Measurements from ENCODE around the gene TPRN. TPM values are rescaled to one million over a fixed set of nuclear protein-coding genes. Genes with fewer than 3 reads are reported as not detected.
A peak's percentile ranks its signal among the peaks of the same experiment; 100 is the strongest.

TPRN gene
- total RNA-seq, 6 experiments from 2014 or later, result 9.9 to 18.1 (median 13.3) TPM

DNA sequence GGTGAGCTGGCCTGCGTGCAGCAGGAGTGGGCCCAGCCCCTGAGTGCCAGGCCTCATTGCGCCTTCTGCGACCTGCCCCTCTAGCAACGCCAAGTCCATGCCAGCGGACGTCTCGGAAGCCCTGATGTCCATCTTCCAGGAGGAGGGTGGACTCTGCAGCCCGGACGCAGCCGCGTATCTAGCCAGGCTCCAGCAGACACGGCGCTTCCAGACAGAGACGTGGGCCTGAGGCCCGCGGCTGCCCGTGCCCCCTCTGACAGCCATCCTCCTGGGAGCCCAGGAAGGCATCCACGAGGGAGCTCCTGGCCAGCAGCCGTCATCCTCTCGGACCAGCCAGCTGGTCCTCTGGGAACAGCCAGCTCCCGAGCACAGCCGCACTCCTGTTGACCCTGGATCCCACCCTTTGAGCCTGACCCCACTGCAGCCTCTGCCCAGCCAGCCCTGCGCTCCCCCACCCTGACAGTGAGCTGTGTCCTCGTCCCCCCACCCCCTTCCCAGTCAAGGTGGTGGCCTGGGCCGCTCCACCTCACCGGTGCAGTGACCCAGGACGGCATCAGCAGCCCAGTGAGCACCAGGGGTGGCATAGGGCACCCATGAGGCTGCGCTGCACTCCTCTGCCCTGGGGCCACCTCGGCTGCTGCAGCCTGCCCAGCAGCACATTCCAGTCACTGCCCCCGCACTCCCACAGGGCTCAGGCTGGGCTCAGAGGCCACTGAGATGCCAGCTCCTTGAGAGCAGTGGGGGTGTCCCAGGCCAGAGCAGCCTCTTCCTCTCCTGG is 15.8 kb upstream of the TPRN start:
- Mint-ChIP-seq H3K9me3 (no peaks in the 10 kb centered on the region), H3K36me3 (ENCODE audit: low read depth) (no peaks in the 10 kb centered on the region), H3K4me1 (ENCODE audit: low read depth) (peaks cover 5% of the 10 kb centered on the region; the same call in 1 of the 2 replicates), H3K27me3 (ENCODE audit: insufficient read depth) (no peaks in the 10 kb centered on the region; the same call in 1 of the 2 replicates), H3K27ac (no peak overlapping the region), H3K4me3 (no peak overlapping the region)
- DNase-seq, result no peak
- TF ChIP-seq CTCF (IDR thresholded peaks at IDR 0.05), result no peak

DNA sequence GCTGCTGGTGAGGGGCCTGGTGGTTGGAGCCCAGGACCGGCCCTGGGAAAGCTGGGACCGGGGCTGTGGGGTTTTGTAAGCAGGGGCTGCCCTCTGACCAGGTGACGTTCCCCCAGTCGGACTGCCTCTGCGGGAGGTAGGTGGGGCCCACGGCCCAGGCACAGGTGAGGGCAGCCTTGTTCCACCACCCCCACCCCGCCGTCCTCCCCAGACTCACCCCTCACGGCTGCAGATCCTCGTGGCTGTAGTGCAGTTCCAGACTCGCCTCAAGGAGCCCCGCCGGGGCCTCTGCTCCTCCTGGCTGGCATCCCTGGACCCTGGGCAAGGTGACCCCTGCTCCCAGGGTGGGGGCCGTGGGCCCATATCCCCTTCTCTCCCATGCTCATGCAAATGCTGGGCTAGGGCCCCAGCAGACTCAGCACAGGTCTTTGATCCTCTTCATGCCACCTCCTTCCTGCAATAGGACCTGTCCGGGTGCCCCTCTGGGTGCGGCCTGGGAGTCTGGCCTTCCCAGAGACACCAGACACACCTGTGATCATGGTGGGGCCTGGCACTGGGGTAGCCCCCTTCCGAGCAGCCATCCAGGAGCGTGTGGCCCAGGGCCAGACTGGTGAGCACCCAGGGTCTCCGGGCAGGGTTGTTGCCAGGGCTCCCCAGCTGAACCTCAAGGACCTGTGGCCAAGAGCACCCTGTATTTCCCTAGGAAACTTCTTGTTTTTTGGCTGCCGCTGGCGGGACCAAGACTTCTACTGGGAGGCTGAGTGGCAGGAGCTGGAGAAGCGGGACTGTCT is 14.8 kb upstream of the TPRN start:
- no peak for TF ChIP-seq CTCF (IDR thresholded peaks at IDR 0.05)
- no peak for DNase-seq
- Mint-ChIP-seq H3K9me3 (no peaks in the 10 kb centered on the region), H3K4me1 (ENCODE audit: low read depth) (peaks cover 5% of the 10 kb centered on the region; the same call in 1 of the 2 replicates), H3K4me3 (no peak overlapping the region), H3K27me3 (ENCODE audit: insufficient read depth) (peaks cover 2% of the 10 kb centered on the region), H3K27ac (no peak overlapping the region), H3K36me3 (ENCODE audit: low read depth) (no peaks in the 10 kb centered on the region)

GRCh38 chr9:137214620-137215019 is 14.1 kb upstream of the TPRN start:
- no peak for DNase-seq
- Mint-ChIP-seq H3K9me3 (no peaks in the 10 kb centered on the region), H3K4me3 (no peak overlapping the region), H3K27me3 (ENCODE audit: insufficient read depth) (peaks cover 2% of the 10 kb centered on the region), H3K27ac (no peak overlapping the region), H3K4me1 (ENCODE audit: low read depth) (peaks cover 5% of the 10 kb centered on the region; the same call in 1 of the 2 replicates), H3K36me3 (ENCODE audit: low read depth) (no peaks in the 10 kb centered on the region)
- TF ChIP-seq CTCF (IDR thresholded peaks at IDR 0.05), result no peak

DNA sequence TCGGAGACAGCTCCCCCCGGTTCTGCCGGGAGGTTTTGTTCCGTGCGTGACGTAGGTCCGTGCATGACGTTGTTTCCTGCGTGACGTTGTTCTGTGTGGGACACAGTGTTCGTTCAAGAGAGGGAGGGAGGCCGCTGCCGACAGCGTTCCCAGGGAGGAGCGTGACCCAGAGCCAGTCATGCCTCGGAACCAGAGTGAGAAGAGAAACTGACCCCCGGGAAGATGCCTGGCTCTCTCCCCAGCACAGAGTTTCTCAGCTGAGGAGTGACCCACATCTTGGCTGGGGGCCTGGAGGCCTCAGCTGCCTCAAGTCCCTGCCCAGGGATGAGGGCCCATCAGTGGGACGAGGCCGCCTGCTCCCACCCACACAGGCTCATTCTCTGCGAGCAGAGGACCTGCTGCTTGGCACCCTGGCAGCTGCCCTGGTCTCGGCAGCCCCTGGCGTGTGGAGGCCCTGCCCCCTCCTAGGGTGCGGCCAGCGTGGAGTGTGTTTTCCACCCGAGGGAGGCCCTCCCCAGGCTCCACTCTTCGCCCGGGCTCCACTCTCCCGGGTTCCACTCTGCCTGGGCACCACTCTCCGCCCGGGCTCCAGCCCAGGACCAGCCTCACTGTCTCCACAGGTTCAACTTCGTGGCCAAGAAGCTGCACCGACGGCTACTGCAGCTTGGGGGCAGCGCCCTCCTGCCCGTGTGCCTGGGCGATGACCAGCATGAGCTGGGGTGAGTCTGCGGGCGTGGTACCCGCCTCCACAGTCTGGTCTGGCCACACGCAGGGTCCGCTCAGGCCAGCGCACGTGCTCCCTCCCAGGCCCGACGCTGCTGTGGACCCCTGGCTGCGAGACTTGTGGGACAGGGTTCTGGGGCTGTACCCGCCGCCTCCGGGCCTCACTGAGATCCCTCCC is 12.9 kb upstream of the TPRN start:
- peaks cover 2% of the 10 kb centered on the region for H3K27me3 Mint-ChIP-seq (ENCODE audit: insufficient read depth)
- H3K4me3 Mint-ChIP-seq, result no peak overlapping the region
- peak; percentile 45; the same call in 1 of the 2 replicates for TF ChIP-seq CTCF (IDR thresholded peaks at IDR 0.05)
- H3K36me3 Mint-ChIP-seq (ENCODE audit: low read depth), result peaks cover 6% of the 10 kb centered on the region; the same call in 1 of the 2 replicates
- DNase-seq, result no peak
- H3K9me3 Mint-ChIP-seq, result no peaks in the 10 kb centered on the region
- H3K27ac Mint-ChIP-seq, result no peak overlapping the region
- no peaks in the 10 kb centered on the region; the same call in 1 of the 2 replicates for H3K4me1 Mint-ChIP-seq (ENCODE audit: low read depth)

DNA sequence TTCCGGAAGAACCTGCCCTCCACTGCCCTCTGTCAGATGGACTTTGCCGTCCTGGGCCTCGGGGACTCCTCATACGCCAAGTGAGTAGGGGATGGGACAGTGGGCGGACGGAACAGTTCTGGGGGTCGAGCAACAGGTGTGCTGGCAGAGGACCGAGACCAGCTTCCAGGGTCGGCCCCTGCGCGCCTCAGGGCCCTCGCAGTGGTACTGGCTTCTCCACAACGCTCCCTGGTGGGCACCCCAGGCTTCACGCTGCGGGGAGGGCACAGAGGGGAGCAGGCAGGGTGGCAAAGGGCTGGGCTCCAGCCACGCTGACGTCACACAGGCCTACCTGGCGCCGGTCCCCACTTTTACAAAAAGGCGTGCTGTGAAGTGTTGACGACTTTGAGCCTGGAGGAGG is 12.0 kb upstream of the TPRN start:
- H3K36me3 Mint-ChIP-seq (ENCODE audit: low read depth), result peaks cover 8% of the 10 kb centered on the region
- no peak overlapping the region for H3K27ac Mint-ChIP-seq
- H3K9me3 Mint-ChIP-seq, result no peaks in the 10 kb centered on the region
- TF ChIP-seq CTCF (IDR thresholded peaks at IDR 0.05), result peak; percentile 17; the same call in 1 of the 2 replicates
- no peak overlapping the region for H3K4me3 Mint-ChIP-seq
- no peak for DNase-seq
- peaks cover 2% of the 10 kb centered on the region for H3K27me3 Mint-ChIP-seq (ENCODE audit: insufficient read depth)
- H3K4me1 Mint-ChIP-seq (ENCODE audit: low read depth), result peaks cover 2% of the 10 kb centered on the region

All from HFFc6 (cell line).